ENCODE data around the gene CLDN16.

GRCh38 chr3:190384309-190384756 is 3.6 kb upstream of the CLDN16 start:
- TF ChIP-seq CTCF (IDR thresholded peaks at IDR 0.05; ENCODE audit: low read depth, low read length): no peak
- TF ChIP-seq POLR2A (IDR thresholded peaks at IDR 0.05; ENCODE audit: extremely low read depth, insufficient read length): no peak
- TF ChIP-seq MAX (IDR thresholded peaks at IDR 0.05; ENCODE audit: low read depth, low read length): no peak
- no peak for TF ChIP-seq MYC (IDR thresholded peaks at IDR 0.05; ENCODE audit: low read depth, low read length)

Data from NB4 (cell line).